GM18907 (cell line): ENCODE results near the gene USP32.
"Not testable (repeated sequence)": the region's sequence is repeated elsewhere in the genome, so short reads cannot be mapped to it uniquely, and the experiment has no call there.

ENCODE experiments used
- ATAC-seq: cut with Tn5 transposase; IDR thresholded peaks from one replicate; pipeline ENCODE4 v1.9.1; 2021; ENCODE audit warnings: mild to moderate bottlenecking, moderate library complexity; ENCODE audit not compliant: unreplicated experiment

The USP32 gene

DNA sequence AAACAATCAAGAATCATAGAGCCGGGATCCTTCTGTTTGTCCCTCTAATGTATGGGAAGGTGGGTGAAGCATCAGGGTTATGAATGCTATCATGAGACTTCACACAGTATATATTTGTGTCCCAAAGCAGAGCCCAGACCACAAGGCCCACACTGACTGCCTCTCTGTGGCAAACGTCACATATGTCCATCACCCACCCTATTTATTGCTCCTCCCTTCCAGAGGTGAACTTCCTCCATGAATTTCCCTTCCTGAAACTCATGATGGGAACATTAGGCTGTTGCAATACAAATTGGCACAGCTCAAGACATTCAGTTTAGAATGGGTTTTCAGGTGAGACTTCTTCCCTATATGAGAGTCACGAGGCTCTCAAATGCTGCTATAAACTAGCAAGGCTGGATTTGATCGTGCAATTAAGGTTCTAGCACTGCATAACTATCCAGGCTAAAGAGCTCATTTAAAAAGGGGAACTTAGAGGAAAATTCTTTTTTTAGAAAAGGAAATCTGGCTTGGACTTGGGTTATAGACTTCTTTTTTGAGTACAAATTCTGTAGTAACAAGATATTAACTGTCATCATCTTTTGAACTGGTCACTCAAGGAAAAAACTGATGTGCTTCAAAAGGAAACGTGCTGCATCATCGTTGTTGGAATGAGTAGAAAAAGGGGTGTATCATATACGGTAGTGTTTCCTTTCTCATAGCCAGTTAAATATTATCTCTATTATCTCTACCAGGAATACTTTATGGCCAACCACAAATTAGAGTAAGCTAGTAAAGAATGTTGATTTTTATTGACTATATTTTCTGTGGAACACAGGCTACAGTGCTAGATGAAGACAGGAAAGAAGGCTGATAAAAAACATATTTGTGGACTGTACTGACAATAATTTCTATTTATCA lies 204.8 kb downstream of the USP32 start:
- ATAC-seq: not testable (repeated sequence)

DNA sequence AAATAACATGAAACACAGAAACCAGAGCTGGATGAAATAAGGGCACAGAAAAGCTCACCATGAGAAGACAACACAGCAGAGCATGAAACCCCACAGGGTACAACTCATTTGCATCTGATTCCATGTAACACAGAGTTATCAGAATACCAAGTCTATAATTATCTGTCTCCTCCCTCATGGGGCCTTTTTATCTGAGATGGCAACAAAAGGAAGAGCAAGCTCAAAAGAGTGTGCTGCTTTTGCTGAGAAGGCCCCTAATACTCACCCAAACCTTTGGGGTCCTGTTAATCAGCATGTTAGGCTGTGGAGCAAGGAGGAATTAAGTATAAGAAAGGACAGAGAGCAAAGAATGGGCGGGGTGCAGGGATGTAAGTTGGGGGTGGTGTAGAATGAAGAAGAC lies 205.6 kb downstream of the USP32 start:
- ATAC-seq: not testable (repeated sequence)

GRCh38 chr17:60180380-60180779 lies 211.6 kb downstream of the USP32 start:
- not testable (repeated sequence) for ATAC-seq

- not testable (repeated sequence) for ATAC-seq
These were observed 213.8 kb downstream of the USP32 start for GRCh38 chr17:60178180-60178579.

DNA sequence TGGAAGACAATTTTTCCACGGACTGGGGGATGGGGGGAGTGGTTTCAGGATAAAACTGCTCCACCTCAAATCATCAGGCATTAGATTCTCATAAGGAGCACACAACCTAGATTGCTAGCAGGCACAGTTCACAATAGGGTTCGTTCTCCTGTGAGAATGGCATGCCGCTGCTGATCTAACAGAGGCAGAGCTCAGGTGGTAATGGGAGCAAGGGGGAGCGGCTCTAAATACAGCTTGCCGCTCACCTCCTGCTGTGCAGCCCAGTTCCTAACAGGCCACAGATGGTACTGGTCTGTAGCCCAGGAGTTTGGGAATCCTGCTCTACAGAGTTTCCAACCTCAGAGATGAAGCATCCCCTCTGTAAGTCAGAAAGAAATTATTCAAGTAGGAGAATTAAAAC lies 215.2 kb downstream of the USP32 start:
- not testable (repeated sequence) for ATAC-seq

- not testable (repeated sequence) for ATAC-seq
These were observed 217.2 kb downstream of the USP32 start for GRCh38 chr17:60174767-60175166.

- ATAC-seq: no peak
These were observed 217.9 kb downstream of the USP32 start for GRCh38 chr17:60174035-60174434.

- no peak for ATAC-seq
These were observed 218.6 kb downstream of the USP32 start for GRCh38 chr17:60173304-60173819.

DNA sequence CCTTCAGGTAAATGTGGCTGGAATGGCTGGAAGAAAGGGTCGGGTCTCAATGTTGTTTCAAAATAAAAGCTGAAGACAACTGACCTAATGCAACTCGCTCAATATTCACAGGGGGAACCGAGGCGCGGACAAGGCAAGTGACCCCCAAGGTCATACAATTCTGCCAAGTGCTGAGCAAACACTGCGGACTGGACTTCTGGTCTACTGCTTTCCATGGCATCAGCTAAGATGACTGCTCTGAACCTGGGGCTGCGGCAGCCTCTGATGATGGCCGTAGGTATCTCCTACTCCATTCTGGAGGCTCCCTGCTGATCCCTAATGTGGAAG lies 220.2 kb downstream of the USP32 start:
- ATAC-seq: no peak

DNA sequence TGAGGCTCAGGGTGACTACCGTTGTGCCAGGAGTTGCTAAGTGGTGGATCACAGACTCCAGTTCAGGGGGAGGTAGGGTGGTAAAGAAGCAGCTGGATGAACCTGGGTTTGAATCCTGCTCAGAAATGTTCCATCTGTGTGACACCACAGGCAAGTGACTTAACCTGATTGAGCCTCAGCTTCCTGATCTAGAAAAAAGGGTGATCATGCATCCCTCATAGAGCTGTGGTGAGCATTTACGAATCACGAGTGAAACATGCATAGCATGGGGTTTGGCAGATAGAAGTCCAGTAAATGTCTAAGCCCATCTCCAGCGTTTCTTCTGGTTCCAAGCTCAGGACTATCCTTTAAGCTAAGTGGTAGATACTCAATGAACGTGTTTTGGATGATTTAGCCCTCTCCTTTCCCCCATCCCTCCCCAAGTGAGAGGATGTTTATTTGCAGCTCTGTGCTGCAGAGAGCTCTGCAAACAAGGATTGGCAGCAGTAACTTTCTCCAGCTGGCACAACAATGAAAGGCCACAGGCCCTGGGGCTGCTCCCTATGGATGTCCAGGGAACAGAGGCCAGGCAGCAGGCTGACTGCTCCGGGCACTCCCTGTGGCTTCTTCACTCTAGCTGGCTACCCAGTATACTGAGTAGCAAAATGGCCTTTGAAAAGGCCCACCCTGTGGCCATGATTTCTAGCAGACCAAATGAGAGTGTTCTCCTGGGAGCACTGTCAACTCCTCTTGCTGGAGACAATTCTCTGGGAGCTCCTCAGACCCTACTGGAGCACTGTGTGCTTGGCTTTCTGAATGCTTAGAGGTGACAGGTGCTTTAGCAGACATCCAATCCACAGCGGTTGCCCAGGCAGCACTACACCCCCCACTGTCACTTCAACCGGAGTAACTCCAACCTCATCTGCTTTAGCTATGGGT lies 220.8 kb downstream of the USP32 start:
- no peak for ATAC-seq

- ATAC-seq: no peak
These were observed 221.8 kb downstream of the USP32 start for GRCh38 chr17:60169921-60170817.

DNA sequence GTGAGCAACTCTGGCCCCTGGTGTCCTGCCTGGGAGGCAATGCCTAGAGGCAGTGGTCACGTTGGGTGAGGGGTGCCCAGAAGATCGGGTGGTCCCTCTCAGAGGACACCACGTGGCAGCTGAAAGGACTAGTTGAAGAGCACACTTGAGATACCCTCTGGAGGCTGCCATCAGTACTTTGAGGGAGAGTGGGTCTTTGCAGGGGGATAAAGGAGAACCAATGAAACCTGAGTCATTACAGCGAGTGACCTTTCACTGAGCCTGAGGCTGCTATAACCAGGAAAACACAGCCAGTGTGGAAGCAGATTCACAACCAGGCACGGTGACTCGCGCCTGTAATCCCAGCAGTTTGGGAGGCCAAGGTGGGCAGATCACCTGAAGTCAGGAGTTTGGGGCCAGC lies 223.3 kb downstream of the USP32 start:
- ATAC-seq: no peak

DNA sequence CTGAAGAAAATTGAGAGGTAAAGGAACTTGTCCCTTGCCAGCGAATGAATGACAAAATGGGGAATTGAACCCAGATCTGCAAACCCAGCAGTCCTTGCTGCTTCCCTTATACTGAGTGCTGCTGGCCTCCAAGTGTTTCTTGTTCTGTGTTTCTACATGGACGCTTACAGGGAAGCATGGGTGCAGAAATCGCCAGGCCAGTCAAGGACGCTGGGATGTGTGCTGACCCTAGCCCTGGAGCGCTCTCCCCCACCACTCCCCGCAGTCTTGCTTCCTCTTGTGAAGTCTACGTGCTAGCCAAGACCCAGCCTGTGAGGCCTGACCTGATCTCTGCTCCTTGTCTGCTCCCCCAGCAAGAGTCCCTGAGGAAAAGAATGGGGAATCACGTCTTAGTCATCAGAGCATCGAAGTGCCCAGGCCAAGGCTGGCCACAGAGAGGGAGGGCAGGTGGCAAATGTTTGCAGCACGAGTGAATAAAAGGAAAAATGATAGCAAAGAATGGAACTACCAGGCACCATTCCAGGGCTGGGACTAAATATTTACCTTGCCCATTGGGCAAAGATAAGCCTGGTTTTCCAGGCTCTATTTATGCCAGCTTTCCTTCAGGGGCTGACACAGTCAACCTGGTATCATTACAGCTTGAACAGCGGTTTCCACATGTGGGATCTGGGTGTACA lies 224.7 kb downstream of the USP32 start:
- no peak for ATAC-seq

GRCh38 chr17:60165971-60166370 lies 226.0 kb downstream of the USP32 start:
- no peak for ATAC-seq

DNA sequence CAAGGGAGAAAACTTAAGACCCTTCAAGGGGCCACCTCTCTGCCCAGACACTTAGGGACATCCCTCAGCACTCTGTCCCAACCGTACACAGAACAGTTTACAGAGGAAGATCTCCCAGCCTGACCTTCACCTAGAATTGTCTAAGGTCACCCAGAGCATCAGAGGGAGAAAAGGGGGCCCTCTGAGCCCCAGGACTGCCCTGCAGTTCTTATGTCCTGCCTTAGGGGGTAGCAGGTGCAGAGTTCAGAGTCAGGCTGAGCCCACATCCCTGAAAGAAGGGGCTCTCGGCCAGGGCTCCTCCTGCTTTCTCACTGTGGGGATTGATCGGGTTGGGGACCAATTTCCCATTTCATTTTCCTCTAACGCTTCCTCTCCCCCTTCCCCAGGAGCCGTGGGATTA lies 226.7 kb downstream of the USP32 start:
- no peak for ATAC-seq

- ATAC-seq: no peak
These were observed 227.2 kb downstream of the USP32 start for GRCh38 chr17:60164697-60165096.

DNA sequence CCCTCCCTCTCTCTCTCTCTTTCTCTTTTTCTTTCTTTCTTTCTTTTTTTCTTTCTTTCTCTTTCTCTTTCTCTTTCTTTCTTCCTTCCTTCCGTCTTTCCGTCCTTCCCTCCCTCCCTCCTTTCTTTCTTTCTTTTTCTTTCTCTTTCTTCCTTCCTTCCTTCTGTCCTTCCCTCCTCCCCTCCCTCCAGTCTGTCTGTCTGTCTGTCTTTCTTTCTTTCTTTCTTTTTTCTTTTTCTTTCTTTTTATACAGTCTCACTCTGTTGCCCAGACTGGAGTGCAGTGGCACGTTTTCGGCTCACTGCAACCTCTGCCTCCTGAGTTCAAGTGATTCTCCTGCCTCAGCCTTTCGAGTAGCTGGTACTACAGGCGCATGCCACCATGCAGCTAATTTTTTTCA lies 227.8 kb downstream of the USP32 start:
- no peak for ATAC-seq

- ATAC-seq: no peak
These were observed 228.7 kb downstream of the USP32 start for GRCh38 chr17:60163108-60163784.

- ATAC-seq: no peak
These were observed 230.2 kb downstream of the USP32 start for GRCh38 chr17:60161598-60162330.
